ENCODE data around the gene SEMA6A. TPM values are rescaled to one million over a fixed set of nuclear protein-coding genes. Genes with fewer than 3 reads are reported as not detected.
A peak's percentile ranks its signal among the peaks of the same experiment; 100 is the strongest.

Gene SEMA6A
- total RNA-seq, 1 donor from 2014 or later = 89.9 TPM

DNA sequence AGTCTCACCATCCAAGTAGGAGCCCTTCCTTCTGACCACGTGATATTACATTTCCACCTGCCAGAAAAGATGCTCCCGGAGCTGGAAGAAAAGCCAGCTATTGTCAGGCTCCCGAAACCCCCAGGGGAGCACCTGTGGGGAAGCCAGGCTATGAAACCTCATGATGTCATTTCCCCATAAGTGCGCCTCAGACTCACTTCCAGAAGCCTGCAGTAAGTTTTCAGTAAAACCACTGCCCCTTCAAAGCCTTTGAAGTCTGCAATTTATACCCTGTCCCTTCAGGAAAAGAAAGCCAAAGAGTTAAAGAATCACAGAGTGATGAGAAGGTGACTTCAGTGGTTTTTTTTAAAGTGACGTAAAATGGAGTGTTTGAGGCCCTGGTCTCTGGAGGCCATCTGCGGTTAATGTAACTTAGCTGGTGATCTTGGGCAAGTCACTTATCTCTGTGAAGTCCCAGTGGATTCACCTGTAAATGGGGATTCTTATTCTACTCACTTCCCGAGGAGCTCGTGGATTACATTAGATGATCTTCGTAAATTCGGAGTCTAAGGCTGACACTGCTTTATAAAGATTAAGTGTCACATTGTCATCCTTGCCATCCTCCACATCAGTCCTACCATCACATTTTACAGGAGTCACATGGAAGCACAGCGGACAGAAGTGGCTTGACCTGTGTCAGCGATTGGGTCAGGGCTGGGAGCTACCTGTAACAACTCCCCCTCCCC lies 2.6 kb upstream of the SEMA6A start:
- Mint-ChIP-seq H3K27me3 (peaks cover 24% of the 10 kb centered on the region), H3K9me3 (ENCODE audit: low read depth) (no peaks in the 10 kb centered on the region), H3K4me3 (ENCODE audit: low read depth) (peak overlapping the region; percentile 99), H3K36me3 (ENCODE audit: insufficient read depth) (no peaks in the 10 kb centered on the region), H3K4me1 (ENCODE audit: low read depth) (peaks cover 6% of the 10 kb centered on the region), H3K27ac (no peak overlapping the region)
- DNase-seq (ENCODE audit: low spot score, unreplicated experiment) = no peak
- TF ChIP-seq, protein P1, sequence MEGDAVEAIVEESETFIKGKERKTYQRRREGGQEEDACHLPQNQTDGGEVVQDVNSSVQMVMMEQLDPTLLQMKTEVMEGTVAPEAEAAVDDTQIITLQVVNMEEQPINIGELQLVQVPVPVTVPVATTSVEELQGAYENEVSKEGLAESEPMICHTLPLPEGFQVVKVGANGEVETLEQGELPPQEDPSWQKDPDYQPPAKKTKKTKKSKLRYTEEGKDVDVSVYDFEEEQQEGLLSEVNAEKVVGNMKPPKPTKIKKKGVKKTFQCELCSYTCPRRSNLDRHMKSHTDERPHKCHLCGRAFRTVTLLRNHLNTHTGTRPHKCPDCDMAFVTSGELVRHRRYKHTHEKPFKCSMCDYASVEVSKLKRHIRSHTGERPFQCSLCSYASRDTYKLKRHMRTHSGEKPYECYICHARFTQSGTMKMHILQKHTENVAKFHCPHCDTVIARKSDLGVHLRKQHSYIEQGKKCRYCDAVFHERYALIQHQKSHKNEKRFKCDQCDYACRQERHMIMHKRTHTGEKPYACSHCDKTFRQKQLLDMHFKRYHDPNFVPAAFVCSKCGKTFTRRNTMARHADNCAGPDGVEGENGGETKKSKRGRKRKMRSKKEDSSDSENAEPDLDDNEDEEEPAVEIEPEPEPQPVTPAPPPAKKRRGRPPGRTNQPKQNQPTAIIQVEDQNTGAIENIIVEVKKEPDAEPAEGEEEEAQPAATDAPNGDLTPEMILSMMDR (IDR thresholded peaks at IDR 0.05; ENCODE audit: unreplicated experiment) = no peak

DNA sequence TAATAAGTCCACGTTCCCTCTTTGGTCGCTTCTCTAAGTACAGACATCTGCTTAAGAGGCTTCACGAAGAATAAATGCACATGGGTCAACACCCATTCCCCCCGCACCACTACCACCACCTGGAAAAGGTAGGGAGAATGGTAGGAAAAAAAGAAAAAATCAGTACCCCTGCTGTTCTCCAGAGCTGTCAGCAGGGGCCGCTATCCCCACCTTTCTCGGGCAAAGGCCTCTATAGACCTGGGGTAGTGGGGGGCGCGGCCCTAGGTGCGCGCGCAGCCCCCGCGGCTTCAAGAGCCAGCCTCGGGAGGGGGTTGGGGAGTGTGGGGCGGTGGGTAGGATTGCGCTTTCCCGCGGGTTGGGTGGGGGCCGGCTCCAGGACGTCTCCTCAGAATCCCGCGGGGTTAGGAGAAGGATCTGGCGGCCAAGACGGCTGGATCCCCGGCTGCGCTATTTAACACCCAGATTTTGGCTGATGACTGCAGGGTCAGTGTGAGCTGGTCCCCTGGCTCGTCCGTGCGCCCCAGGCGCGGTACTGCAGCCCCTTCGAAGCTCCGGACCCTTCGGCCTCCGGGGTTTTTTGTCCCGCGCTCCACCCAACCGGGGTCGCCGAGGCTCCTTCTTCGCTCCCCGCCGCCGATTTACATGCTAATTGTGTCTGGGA lies 1.6 kb upstream of the SEMA6A start:
- H3K4me1 Mint-ChIP-seq (ENCODE audit: low read depth) = peaks cover 11% of the 10 kb centered on the region
- peak overlapping the region; percentile 98 for H3K27ac Mint-ChIP-seq
- DNase-seq (ENCODE audit: low spot score, unreplicated experiment) = peak; percentile 84
- no peaks in the 10 kb centered on the region for H3K36me3 Mint-ChIP-seq (ENCODE audit: insufficient read depth)
- peak overlapping the region; percentile 99 for H3K4me3 Mint-ChIP-seq (ENCODE audit: low read depth)
- H3K9me3 Mint-ChIP-seq (ENCODE audit: low read depth) = no peaks in the 10 kb centered on the region
- peaks cover 21% of the 10 kb centered on the region for H3K27me3 Mint-ChIP-seq
- TF ChIP-seq, protein P1 (IDR thresholded peaks at IDR 0.05; ENCODE audit: unreplicated experiment) = peak; percentile 85

DNA sequence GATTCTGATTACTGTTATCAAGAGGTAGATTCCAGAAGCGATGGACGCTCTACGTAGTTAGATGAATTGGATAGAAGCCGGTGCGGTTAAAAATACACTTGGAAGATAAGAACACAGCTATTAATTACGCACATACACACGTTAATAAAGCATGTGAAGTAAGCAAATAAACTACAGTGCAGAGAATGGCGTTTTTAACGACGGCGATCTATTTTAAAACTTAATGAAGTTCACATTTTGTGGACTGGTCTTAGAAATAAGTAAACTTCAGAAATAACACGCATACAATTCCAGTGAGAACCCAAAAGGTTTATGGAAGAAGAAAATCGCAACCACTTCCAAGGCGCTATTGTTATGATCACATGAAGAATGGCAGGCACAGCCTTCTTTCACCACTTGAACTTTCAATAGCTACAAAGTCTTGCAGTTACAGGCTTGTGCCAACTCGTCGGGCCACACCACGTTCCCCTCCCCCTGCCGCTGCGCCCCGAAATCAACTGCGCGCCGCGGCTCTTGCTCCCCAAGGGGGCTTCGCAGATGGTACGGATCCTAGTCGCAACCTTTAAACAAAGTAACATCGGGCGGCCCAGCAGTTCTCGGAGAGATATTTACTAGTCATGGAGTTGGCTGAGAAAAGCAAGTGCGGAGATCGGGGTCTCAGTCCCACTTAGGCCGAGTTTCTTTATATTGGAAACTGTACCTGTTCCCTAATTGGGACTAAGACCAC lies 866 bp upstream of the SEMA6A start:
- Mint-ChIP-seq H3K9me3 (ENCODE audit: low read depth) (no peaks in the 10 kb centered on the region), H3K27ac (peak overlapping the region; percentile 98), H3K4me1 (ENCODE audit: low read depth) (peaks cover 18% of the 10 kb centered on the region), H3K36me3 (ENCODE audit: insufficient read depth) (no peaks in the 10 kb centered on the region), H3K27me3 (peaks cover 17% of the 10 kb centered on the region), H3K4me3 (ENCODE audit: low read depth) (peak overlapping the region; percentile 99)
- DNase-seq (ENCODE audit: low spot score, unreplicated experiment) = peak; percentile 17
- TF ChIP-seq, protein P1 (IDR thresholded peaks at IDR 0.05; ENCODE audit: unreplicated experiment) = no peak

- H3K4me1 Mint-ChIP-seq (ENCODE audit: low read depth) = peaks cover 23% of the 10 kb centered on the region
- peaks cover 8% of the 10 kb centered on the region for H3K27me3 Mint-ChIP-seq
- peak overlapping the region; percentile 98 for H3K27ac Mint-ChIP-seq
- H3K4me3 Mint-ChIP-seq (ENCODE audit: low read depth) = peak overlapping the region; percentile 99
- no peaks in the 10 kb centered on the region for H3K9me3 Mint-ChIP-seq (ENCODE audit: low read depth)
- TF ChIP-seq, protein P1 (IDR thresholded peaks at IDR 0.05; ENCODE audit: unreplicated experiment) = no peak
- peak; percentile 33 for DNase-seq (ENCODE audit: low spot score, unreplicated experiment)
- no peaks in the 10 kb centered on the region for H3K36me3 Mint-ChIP-seq (ENCODE audit: insufficient read depth)
These were observed 789 bp downstream of the SEMA6A start for GRCh38 chr5:116573702-116574366.

DNA sequence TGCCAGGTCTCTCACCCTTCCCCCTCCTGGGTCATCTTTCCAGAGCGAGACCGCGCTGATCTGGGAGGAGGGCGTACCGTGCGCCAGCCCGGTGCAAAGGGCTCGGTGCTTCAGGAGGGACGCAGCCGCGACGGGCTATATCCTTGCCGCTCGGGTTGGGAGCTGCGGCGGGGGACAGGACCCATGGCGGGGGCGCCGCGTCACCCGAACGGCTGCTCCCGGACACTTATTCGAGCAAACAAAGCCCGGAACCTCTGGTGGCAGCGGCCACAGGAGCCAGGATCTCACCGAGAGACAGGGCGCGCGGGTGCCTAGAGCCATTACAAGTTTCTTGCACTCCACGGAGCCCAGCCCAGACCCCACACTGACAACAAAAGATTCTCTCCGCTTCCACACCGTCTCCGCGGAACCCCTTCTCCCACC lies 1.3 kb downstream of the SEMA6A start:
- TF ChIP-seq, protein P1 (IDR thresholded peaks at IDR 0.05; ENCODE audit: unreplicated experiment) = no peak
- Mint-ChIP-seq H3K4me3 (ENCODE audit: low read depth) (peak overlapping the region; percentile 99), H3K27me3 (peaks cover 5% of the 10 kb centered on the region), H3K36me3 (ENCODE audit: insufficient read depth) (no peaks in the 10 kb centered on the region), H3K27ac (peak overlapping the region; percentile 98), H3K9me3 (ENCODE audit: low read depth) (no peaks in the 10 kb centered on the region), H3K4me1 (ENCODE audit: low read depth) (peaks cover 28% of the 10 kb centered on the region)
- peak; percentile 27 for DNase-seq (ENCODE audit: low spot score, unreplicated experiment)

Measured in progenitor cell of endocrine pancreas (in vitro differentiated cells).